Thoracic aorta (tissue), 2 donors: ENCODE results near the gene NDUFB8. TPM values are rescaled to one million over a fixed set of nuclear protein-coding genes. Genes with fewer than 3 reads are reported as not detected.

ENCODE experiments used
- ATAC-seq: fragments of 150-250 bp; one replicate; pipeline ENCODE4 v1.8.0; 2017; ENCODE audit warnings: low read depth; ENCODE audit not compliant: insufficient number of reproducible peaks, low FRiP score
- DNase-seq: peaks from one replicate; pipeline ENCODE4 v3.0.0-alpha.2; 2020; ENCODE audit warnings: low spot score
- H3K27ac ChIP-seq, 2 donors: fragments of 200-600 bp; sonication (generic); 1 replicate in 1 of 2; 2 replicates in 1 of 2; pipeline ENCODE4 v1.5.1; 2016; ENCODE audit warnings: mild to moderate bottlenecking in 2 of 2, moderate library complexity in 2 of 2
- H3K27me3 ChIP-seq: fragments of 200-600 bp; sonication (generic); replicated peaks from 2 replicates; pipeline ENCODE4 v1.6.0; 2016; ENCODE audit warnings: mild to moderate bottlenecking; ENCODE audit not compliant: insufficient read depth
- H3K36me3 ChIP-seq: fragments of 200-600 bp; sonication (generic); one replicate; pipeline ENCODE4 v1.5.1; 2016
- H3K4me1 ChIP-seq, 2 donors: fragments of 200-600 bp; sonication (generic); 1 replicate in 1 of 2; 2 replicates in 1 of 2; pipeline versions ENCODE4 v1.5.1 to v1.6.0; 2016; ENCODE audit warnings: low read depth in 2 of 2, mild to moderate bottlenecking in 1 of 2; ENCODE audit not compliant: control insufficient read depth in 1 of 2
- H3K4me3 ChIP-seq: fragments of 200-600 bp; sonication (generic); 2 replicates; pipeline ENCODE4 v1.5.1; 2016; ENCODE audit warnings: mild to moderate bottlenecking
- H3K9me3 ChIP-seq: fragments of 200-600 bp; sonication (generic); 2 replicates; pipeline ENCODE4 v1.5.1; 2016
- total RNA-seq, 2 donors: library from RNA; depleted of rRNA; stranded (reverse); fragments of >200 nt; gene quantifications; one replicate each; pipeline versions ENCODE4 v1.1.0 to v1.2.3, GENCODE V29; 2016
- TF ChIP-seq, protein P1 (sequence below): fragments of 200-600 bp; sonication (generic); IDR thresholded peaks from one replicate; pipeline ENCODE4 v1.5.1; 2019; ENCODE audit warnings: antibody characterized with exemption

The NDUFB8 gene
- total RNA-seq, 2 donors from 2014 or later, result 106 to 222 TPM

DNA sequence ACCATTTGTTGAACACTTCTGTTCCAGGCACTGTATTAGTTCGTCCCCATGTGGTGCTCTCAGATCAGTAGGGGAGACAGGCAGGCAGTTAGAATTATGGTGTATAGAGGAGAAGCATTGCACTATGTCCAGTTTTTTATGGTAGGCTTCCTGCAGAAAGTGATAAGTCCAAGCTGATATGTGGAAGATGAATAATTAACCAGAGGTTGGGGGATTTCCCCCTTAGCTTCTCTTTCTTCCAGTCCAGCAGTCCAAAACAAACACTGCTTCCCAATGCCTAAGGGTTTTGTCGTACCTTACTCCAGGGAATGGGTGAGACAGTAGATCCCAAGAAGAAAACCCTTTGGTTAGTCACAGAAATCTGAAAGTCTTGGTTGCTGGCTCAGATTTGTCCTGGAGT is 25.2 kb upstream of the NDUFB8 start:
- Histone ChIP-seq H3K27me3 (no peaks in the 10 kb centered on the region), H3K9me3 (no peaks in the 10 kb centered on the region), H3K27ac (no peak overlapping the region), H3K4me3 (no peak overlapping the region), H3K36me3 (peaks cover 13% of the 10 kb centered on the region), H3K4me1 (no peaks in the 10 kb centered on the region)
- no peak for ATAC-seq
- no peak for DNase-seq
- TF ChIP-seq, protein P1, sequence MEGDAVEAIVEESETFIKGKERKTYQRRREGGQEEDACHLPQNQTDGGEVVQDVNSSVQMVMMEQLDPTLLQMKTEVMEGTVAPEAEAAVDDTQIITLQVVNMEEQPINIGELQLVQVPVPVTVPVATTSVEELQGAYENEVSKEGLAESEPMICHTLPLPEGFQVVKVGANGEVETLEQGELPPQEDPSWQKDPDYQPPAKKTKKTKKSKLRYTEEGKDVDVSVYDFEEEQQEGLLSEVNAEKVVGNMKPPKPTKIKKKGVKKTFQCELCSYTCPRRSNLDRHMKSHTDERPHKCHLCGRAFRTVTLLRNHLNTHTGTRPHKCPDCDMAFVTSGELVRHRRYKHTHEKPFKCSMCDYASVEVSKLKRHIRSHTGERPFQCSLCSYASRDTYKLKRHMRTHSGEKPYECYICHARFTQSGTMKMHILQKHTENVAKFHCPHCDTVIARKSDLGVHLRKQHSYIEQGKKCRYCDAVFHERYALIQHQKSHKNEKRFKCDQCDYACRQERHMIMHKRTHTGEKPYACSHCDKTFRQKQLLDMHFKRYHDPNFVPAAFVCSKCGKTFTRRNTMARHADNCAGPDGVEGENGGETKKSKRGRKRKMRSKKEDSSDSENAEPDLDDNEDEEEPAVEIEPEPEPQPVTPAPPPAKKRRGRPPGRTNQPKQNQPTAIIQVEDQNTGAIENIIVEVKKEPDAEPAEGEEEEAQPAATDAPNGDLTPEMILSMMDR, result no peak

DNA sequence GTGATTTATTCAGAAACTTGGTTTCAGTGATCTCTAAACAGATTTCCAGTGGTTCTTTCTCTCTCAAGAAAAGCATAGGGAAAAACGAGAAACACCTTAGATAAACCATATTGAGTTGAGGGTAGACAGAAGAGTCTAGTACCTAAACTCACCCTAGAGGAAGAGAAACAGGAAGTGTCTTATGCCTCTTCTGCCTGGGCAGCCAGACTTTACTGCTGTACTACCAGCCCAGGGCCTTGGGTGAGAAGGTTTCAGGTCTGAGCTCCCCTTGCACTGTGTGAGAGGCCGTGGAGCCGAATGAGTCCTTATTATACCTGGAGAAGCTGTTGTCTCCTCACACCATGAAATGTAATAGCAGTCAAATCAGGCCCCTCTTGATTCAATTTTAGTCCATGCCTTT is 24.3 kb upstream of the NDUFB8 start:
- H3K9me3 ChIP-seq, result no peaks in the 10 kb centered on the region
- ATAC-seq (no peak), DNase-seq (no peak)
- TF ChIP-seq, protein P1, result no peak
- no peak overlapping the region for H3K27ac ChIP-seq
- no peaks in the 10 kb centered on the region for H3K27me3 ChIP-seq
- H3K4me3 ChIP-seq, result no peak overlapping the region
- no peaks in the 10 kb centered on the region for H3K4me1 ChIP-seq
- H3K36me3 ChIP-seq, result peaks cover 19% of the 10 kb centered on the region

DNA sequence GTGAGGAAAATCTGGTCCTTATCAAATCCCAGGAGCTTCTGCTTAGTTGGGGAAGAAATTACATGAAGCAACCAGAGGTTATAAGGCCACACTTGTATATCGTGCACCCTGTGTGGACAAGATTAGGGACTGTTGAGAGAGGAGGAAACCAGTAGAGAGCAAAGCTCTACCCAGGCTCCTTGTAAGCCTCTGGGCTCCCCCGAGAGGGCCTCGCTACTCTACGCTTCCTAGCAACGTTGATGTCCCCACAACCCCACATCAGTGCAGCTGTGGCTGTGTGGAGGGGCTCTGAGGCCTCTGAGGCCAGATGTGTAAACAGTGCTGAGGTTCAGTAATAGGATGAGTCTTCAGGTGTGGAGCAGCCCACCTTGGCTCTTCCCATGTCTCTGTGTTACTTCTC is 22.1 kb upstream of the NDUFB8 start:
- H3K36me3 ChIP-seq, result peaks cover 36% of the 10 kb centered on the region
- DNase-seq (no peak), ATAC-seq (no peak)
- no peaks in the 10 kb centered on the region for H3K27me3 ChIP-seq
- no peaks in the 10 kb centered on the region for H3K4me1 ChIP-seq
- H3K4me3 ChIP-seq, result no peak overlapping the region
- no peaks in the 10 kb centered on the region for H3K9me3 ChIP-seq
- TF ChIP-seq, protein P1, result no peak
- H3K27ac ChIP-seq, result no peak overlapping the region

DNA sequence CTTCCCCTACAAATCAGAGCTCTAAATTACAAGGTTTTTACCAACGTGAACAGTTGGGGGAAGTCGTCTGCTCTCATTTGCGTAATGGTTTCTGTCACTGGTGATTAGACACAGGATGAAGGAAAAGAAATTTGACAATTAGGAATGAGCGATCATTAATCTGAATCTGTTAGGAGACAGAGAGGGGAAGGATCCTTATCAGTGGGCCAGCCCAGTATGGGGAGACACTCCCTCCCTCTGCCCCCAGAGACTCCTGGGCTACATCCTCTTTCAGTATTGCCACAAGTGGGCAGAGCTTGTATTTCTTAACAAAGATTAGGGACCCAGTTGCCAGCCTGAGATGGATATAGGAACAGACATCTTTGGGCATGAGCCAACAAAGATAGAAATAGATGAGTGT is 21.5 kb upstream of the NDUFB8 start:
- Histone ChIP-seq H3K4me3 (no peak overlapping the region), H3K36me3 (peaks cover 34% of the 10 kb centered on the region), H3K27ac (no peak overlapping the region), H3K9me3 (no peaks in the 10 kb centered on the region), H3K27me3 (no peaks in the 10 kb centered on the region), H3K4me1 (no peaks in the 10 kb centered on the region)
- no peak for ATAC-seq
- TF ChIP-seq, protein P1, result no peak
- no peak for DNase-seq

DNA sequence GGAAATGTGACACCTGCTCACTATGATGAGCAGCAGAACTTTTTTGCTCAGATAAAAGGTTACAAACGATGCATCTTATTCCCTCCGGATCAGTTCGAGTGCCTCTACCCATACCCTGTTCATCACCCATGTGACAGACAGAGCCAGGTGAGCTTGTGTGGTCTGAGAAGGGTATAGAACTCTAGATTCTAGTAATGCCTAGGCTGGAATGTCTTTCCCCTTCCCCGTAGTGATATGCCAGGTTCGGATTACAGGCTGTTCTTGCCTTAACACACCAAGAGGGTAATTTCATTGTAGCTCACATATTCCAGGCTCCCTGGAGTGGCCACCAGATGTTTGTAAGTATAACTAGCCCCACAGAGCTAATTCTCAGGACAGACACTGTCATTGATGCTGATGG is 15.3 kb upstream of the NDUFB8 start:
- H3K4me3 ChIP-seq, result no peak overlapping the region
- H3K36me3 ChIP-seq, result peaks cover 62% of the 10 kb centered on the region
- DNase-seq (no peak), ATAC-seq (no peak)
- no peaks in the 10 kb centered on the region for H3K9me3 ChIP-seq
- no peak overlapping the region for H3K27ac ChIP-seq
- TF ChIP-seq, protein P1, result no peak
- H3K4me1 ChIP-seq, result no peaks in the 10 kb centered on the region
- H3K27me3 ChIP-seq, result no peaks in the 10 kb centered on the region
